Right renal cortex interstitium (tissue), 3 donors: ENCODE results near the gene FOXF2. TPM values are rescaled to one million over a fixed set of nuclear protein-coding genes. Genes with fewer than 3 reads are reported as not detected.

Source experiments
- DNase-seq, 3 donors: peaks; one replicate each; pipeline ENCODE4 v3.0.0-alpha.2; 2013; ENCODE audit warnings: low read depth in 3 of 3, low spot score in 2 of 3
- polyA plus RNA-seq, 3 donors: library from polyadenylated mRNA; unstranded; fragments of 120-200 nt; gene quantifications; one replicate each; pipeline ENCODE4 v1.2.1, GENCODE V29; 2013; ENCODE audit not compliant: insufficient read length in 3 of 3

FOXF2 gene
- polyA plus RNA-seq, 3 donors, result 0.08 to 0.14 TPM; not detected in 1

DNA sequence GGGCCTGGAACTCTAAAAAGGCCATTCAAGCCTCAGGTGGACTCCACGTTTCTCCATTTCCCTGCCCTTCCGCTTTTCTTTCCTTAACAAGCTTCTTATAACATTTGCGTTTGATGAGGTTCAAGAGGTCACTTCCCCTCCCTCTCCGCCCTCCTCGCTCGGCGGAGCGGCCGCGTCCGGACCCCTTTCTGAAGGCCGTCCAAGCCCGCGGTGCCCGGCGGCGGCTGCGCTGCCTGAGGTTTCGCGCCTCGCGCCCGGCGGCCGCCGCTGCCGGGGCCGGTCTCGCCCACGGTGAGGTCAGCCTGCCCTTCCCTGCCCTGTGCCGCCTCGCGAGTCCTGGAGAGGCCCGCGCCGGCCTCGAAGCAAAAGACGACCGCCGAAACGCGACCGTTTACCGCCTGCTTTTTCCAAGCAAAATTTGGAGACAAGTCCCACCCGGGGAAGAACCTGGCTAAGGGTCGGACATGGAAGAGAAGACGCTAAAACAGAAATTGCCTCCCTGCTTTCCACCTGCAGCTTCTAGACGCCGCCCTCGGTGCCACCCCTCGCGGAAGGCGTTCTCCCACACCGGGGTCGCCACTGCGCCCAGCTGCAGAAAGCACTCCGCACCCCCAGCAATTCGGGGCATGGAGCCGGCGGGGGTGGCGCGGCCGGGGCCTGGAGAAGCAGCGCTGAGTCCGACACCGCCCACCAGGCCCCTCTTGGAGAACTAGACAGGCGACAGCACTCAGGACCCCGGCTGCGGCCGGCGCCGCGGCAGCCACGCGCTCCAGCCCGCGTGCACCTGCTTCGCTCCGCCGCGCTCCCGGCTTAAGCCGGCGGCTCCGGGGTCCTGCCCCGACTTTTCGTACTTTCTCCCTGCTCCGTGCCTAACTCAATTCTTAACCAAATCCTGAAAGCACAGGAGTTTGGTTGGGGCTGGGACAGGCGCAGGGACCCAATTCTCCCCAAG is 11.0 kb upstream of the FOXF2 start:
- no peak for DNase-seq

DNA sequence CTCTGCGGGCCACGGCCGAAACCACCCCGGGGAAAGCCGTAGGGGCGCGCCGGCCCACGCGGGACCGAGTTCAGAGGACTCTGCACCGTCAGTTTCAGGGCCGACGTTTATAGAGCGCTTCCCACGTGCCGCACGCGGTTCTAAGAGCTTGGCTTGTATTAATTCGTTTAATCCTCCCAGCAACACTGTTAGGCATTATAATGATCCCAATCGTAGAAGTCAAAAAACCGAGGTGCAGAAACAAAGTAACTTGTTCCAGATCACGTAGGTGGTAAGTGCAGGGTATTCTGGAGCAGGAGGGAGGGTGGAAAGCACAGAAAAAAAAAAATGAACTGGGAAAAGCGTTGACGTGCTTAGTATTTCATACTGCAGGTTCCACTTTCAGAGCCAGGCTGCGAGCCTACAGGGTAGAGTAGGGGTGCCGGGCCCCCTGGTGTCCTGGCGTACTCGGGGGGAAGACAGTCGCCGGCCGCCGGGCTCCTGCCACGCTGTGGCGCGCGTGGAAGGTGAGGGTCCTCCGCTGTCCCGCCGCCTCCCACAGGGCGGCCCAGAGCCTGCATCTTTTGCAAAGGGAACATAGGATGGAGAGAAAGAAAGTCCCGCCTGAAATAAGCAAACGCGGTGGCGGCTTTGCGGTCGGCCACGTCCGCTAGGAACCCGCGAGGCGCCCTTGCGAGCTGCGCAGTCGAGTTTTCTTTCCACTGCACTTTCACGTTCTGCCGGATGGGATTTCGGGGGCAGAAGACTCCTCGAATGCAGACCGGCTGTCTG is 10.2 kb upstream of the FOXF2 start:
- no peak for DNase-seq

- DNase-seq, result no peak
These were observed 9.6 kb upstream of the FOXF2 start for GRCh38 chr6:1379788-1380147.

DNA sequence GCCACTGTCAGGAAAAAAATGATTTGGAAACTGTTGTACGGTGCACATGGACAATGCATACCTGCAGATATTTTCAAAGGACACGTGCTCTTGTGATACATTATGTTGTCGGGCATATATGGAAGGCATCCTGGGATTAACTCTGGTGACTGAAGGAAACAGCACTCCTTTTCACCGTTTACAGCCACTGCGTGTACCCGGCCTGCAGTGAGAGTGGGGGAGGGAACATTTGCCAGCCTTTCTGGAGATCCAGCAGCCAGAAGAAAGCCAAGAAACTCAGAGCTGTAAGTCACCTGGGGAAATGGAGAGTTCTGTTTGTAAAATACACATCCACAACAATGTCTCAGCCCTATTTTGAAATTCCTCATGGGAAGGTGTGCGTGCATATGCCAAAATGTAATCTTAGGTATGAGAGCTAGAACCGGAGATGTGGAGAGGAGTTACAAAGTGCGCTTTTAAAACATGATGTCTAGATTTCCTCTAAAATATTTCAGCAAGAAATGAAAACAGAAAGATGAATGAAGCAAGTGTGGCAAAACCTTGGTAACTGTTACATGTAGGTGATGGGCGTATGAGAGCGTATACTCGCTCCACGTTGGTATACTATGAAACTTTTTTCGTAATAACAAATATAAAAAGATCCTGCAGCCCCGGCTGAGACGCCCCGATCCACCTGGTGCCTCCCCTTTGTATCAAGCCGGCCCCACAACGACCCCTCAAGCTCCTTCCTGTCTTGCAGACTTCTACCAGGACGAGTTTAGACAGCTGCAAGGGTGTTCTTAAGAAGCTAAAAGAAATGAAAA is 8.6 kb upstream of the FOXF2 start:
- no peak for DNase-seq

DNA sequence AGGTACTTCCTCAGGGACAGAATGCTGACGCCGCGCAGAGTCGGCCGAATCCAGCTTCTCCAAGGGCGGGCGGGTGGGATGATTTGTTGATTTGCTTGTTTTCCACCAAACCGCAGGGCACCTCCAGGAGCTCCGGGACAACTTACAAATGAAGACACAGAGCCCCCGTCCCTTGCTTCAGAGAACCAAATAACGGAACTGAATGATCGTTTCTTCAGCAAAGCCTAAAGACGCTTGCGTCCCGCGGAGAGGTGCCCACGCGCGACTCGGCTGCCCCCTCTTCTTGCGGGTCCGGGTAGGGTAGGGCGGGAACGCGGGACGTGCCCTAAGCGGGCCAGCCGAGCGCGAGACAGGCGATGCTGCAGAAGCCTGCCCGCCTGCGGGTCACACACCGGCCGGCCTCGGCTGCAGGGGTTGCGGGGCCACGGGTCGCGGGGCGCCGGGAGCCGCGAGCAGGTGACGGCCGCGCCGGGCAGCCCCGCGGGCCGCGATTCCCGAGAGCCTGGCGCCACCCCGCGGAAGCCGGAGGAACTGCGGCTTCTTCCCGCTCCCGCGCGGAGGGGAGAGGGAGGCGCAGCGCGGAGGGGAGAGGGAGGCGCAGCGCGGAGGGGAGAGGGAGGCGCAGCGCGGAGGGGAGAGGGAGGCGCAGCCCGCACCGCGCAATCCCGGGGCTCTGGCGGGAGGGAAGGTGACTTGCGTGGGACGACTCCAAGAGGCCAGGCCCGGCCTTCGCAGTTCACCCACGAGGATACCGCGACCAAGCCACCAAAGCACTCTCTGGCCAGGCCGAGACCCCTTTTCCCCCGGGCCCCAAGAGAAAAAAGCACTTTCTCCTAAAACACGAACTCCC is 7.7 kb upstream of the FOXF2 start:
- DNase-seq, result no peak

DNA sequence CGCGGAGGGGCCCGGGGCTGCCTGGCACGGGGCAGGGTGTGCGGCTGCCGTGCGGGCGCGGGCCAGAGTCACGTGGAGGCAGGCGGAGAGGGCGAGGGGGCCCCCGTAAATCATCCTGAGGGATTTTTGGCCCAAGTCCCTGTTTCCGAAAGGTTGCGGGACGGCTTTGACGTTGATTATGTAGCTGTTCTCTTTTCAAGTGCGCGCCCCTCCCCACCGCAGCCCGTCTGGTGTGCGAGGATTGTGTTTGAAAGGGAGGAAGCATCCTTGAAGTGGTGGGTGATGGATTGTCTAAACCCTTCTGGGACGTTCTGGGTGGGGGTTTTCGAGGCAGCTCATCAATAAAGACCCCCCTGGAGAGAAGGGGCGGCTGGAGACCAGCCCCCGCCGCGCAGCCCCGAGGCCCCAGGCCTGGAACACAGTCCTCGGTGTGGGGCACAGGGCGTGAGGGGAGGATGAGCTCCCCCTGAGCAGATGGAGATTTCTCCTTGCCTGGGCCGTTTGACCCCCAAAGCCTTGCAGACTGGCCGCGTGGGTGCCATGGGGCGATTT is 7.0 kb upstream of the FOXF2 start:
- DNase-seq, result no peak

DNA sequence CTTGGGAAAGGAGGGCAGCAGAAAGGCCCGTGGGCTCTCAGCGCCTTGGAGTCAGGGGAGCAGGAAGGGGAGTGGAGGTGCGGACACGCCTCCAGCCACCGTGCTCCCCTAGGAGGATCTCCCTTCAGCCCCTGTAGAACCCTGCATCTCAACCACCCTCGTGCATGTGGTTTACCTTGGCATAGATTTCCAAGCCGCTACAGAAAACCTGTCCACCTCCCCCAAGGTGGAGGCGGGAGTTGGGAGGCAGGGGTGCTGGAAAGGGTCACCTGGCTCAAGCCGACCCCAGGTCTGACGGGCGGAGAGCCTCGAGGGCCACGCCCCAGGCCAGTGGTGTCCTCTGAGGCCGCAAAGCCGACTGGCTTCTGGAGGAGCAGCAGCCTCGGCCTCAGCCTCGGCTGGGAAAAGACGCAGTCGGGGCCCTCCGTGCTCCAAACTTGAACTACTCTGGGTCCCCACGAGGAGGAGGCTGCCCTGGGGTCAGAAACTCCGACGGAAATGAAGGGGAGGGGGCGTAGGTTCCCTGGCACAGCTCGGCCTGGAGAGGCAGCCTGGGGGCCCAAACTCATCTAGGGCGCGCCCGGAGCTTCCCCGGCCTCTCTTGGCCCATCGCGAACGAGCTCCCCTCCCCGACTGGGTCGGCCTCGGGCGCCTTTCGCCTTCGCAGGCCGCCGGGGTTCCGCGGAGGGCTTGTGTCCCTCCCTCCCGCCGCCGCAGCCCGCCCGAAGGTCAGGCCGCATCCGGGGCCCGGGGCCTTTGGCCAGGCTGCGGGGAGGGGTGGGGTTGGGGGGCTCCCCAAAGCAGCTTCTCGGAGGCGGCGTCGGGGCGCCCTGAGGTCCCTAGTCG is 6.3 kb upstream of the FOXF2 start:
- no peak for DNase-seq

DNA sequence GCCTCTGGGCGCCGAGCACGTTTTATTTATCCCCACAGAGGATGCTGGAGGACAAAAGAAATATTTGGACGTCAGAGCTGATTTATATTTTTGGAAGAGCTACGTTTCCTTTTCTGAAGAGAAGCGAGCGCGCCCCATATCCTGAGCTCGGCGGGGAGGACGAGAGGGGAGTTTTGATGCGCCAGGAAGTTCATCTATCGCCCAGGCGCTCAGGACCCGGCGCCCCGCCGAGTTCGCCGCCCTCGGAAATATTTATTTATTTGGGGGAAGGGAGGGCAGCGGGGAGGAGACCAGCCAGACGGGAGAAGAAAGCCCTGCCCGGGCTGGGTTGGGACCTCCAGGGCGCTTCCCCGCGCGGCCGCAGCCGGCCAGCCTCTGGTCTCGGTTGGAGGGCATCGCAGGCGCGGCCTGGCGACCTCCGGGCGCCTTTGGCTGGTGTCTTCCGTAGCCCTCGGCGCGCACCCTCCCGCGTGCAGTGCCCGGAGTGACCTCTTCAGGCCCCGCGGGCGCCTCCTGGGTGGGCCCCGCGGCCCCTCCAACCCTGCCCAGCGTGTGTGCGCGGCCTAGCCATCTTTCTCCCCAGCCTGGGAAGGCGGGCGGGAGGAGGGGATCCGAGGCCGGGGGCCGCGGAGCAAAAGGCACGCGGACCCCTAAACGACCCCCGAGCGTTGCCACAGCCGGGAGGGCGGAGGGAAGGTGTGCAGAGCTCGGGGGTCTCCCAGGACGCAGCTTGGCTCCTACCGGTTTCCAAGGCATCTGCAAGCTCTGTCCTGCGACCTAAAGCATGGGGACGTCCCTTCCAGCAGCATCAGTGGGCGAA is 5.4 kb upstream of the FOXF2 start:
- DNase-seq, result no peak

- DNase-seq, result no peak
These were observed 4.7 kb upstream of the FOXF2 start for GRCh38 chr6:1384549-1385128.

DNA sequence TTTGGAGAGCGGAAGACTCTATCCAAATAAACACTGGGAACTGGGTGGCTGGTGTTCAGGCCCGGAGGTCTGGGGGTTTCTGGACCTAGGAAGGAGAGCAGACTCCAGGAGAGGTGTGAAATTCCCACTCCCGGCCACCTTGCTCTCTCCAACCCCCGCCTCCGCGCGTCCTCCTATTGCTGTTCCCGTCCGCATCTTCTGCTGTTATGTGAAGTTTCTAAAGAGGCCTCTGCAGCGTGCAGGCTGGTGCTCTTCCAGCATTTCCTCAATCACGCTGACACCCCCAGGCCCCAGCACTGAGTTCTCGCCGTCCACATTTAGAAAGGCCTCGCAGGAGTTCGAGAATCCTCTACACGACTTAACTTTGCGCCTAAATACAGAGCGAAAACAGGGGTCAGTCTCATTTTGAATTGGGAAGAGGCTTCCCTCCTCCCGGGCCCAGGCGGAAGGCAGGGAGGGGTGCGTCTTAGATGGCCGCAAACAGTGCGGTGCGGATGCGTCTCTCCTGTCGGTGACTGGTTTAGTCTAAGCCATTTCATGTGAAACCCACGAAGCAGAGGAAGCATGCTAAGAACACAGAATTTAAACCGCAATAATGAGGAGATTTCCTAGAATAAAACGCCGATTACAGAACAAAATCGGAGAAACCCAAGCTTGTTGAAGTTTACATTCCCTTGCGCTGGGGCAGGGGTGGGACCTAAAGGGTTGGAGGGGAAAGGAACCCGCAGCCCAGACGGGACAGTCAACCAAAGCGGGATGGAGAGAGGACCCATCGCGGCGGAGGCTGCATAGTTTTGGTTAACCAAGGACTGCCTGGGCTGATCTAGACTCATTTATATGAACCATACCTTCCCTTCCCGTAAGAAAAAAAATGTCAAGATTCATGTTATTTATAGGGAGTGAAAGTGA is 4.0 kb upstream of the FOXF2 start:
- DNase-seq, result no peak

DNA sequence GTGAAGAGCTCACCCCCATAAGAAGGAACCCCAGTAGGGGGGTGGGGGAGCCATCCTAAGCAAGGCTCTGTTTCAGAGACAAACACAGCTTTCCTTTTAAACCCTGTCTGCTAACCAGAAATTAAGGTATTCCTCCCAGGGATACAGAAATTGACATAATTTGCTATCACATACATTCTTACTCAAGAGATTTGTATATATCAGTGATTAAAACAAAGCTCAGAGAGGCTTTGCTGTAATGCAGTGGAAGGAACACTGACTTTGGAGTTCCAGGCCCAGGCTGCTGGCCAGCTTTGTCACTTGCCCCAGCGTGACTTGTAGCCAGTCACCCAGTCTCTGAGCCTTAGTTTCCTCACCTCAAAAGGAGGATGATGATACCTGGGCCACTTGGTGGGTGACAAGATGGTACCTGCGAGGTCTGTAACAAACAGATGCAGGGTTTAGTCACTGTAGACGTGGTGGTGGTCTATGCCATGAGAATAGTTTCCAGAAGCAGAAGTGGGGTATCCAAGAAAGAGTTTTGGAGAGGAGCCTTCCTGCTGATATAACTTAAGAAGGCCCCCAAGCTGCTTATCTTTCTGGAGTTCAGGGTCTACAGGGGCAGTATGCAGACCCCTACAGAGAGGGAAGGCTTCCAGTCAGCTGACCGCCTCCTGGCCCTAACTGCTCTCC is 3.2 kb upstream of the FOXF2 start:
- DNase-seq, result no peak

GRCh38 chr6:1387538-1387875 is 1.9 kb upstream of the FOXF2 start:
- no peak for DNase-seq

GRCh38 chr6:1387876-1388629 is 1.3 kb upstream of the FOXF2 start:
- DNase-seq, result no peak

DNA sequence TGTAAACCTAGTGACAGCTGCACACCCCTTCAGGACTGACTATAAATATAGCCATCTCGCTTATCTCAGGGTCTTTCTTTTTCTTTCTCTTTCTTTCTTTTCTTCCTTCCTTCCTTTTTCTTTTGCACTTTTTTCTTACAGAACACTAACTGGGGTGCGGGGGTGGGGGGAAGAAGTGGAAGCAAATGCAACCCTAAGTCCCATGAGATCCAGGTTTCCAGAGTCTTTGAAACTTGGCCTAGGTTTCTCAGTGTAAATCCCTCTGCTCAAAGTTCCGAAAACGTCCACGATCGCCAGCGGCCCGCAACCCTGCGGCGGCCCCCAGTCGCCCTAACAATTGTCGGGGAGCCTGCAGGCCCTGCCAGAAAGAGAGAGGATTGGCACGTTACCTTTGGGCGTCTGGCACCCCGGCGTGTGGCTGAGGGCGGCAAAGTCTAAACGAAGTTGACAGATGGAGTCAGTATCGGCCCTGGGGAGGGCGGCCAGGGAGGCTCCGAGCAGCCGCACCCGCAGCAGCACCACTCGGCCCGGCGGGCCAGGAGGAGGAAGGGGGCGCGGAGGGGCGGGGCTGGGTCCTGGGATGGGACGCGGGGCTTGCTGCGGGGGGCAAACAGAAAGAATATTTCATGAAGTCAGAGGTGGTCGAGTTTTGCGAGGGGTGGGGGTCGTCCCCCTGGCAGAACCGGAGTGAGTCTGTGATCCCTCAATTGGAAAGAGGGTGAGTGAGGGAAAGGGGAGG is 577 bp upstream of the FOXF2 start:
- no peak for DNase-seq
